Neural progenitor cell (in vitro differentiated cells): Measurements from ENCODE around the gene MAPKBP1.

Experiments used
- CTCF ChIP-seq: fragments of 200-600 bp; sonication (generic); IDR thresholded peaks from 2 replicates; pipeline ENCODE4 v1.5.1; 2017; ENCODE audit warnings: antibody characterized with exemption, mild to moderate bottlenecking
- EZH2 ChIP-seq: fragments of 200-600 bp; sonication (generic); IDR thresholded peaks from 2 replicates; pipeline ENCODE4 v1.6.1; 2017; ENCODE audit warnings: antibody characterized with exemption, mild to moderate bottlenecking, moderate library complexity

DNA sequence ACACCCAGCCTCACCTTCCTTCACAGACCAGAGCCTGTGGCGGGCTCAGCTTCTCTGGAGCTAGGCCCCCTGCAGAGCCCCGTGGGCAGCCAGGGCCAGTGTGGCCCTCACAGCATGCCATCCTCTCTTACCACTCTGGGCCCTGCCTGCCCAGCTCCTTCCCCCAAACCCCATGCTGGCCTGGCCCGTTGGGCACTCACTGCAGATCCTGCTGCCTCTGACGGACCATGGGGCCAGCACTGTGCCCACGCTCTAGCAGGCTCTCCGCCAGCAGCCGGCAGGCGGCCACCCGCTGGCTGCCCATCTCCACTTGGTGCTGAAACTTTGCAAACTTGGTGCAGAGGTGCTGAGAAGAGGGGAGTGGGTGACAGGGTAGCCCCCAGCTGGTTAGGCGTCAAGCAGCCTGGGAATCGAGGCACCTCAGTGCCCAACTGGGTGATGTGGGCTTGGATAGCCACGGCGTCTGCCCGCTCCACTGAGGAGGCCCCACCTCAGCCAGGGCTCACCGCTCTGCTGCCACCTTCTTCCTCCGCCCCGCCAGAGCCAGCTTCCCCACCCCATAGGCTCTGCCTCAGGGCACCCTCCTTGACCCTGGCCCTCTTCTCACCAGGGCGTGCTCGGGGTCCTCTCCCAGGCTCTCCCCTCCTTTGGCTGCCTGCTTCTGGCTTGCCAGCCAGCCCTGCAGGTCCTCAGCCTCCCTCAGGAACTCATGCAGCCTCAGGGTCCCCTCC is 97.1 kb downstream of the MAPKBP1 start:
- TF ChIP-seq CTCF, result no peak
- no peak for TF ChIP-seq EZH2
